Stimulated activated CD4-positive, alpha-beta T cell treated with anti-CD3 and anti-CD28 coated beads, TNF-alpha, amount 100 ng/mL, for 24 hours (primary cell): ENCODE results near the gene CSTPP1.
"Not testable (repeated sequence)": the region's sequence is repeated elsewhere in the genome, so short reads cannot be mapped to it uniquely, and the experiment has no call there.

Source experiments
- DNase-seq, 3 experiments: peaks; one replicate each; pipeline ENCODE4 v3.0.0-alpha.2; 2020; ENCODE audit warnings: low read depth in 3 of 3

CSTPP1 gene

GRCh38 chr11:46952553-46952952, 16.0 kb downstream of the CSTPP1 start:
- DNase-seq: no peak

GRCh38 chr11:46953093-46953492, 16.5 kb downstream of the CSTPP1 start:
- no peak for DNase-seq

- no peak for DNase-seq
These were observed 22.2 kb downstream of the CSTPP1 start for GRCh38 chr11:46958777-46959176.

GRCh38 chr11:46961041-46961440, 24.5 kb downstream of the CSTPP1 start:
- no peak for DNase-seq

GRCh38 chr11:46961886-46962285, 25.3 kb downstream of the CSTPP1 start:
- DNase-seq: not testable (repeated sequence)

- DNase-seq: no peak
These were observed 27.3 kb downstream of the CSTPP1 start for GRCh38 chr11:46963844-46964243.

- no peak for DNase-seq
These were observed 30.2 kb downstream of the CSTPP1 start for GRCh38 chr11:46966773-46967172.

- no peak for DNase-seq
These were observed 31.4 kb downstream of the CSTPP1 start for GRCh38 chr11:46967962-46968361.

GRCh38 chr11:46969379-46969778, 32.8 kb downstream of the CSTPP1 start:
- DNase-seq: no peak

GRCh38 chr11:46970913-46971625, 34.5 kb downstream of the CSTPP1 start:
- no peak for DNase-seq

GRCh38 chr11:46972343-46972742, 35.8 kb downstream of the CSTPP1 start:
- no peak for DNase-seq

GRCh38 chr11:46972821-46973220, 36.3 kb downstream of the CSTPP1 start:
- no peak for DNase-seq

GRCh38 chr11:46976182-46976854, 39.8 kb downstream of the CSTPP1 start:
- DNase-seq: no peak

- no peak for DNase-seq
These were observed 40.7 kb downstream of the CSTPP1 start for GRCh38 chr11:46977038-46977813.

- no peak for DNase-seq
These were observed 41.5 kb downstream of the CSTPP1 start for GRCh38 chr11:46978005-46978491.

- no peak for DNase-seq
These were observed 42.8 kb downstream of the CSTPP1 start for GRCh38 chr11:46979358-46979757.

GRCh38 chr11:46981436-46981835, 44.9 kb downstream of the CSTPP1 start:
- no peak for DNase-seq

- DNase-seq: no peak
These were observed 46.4 kb downstream of the CSTPP1 start for GRCh38 chr11:46982797-46983452.

GRCh38 chr11:46983598-46983997, 47.0 kb downstream of the CSTPP1 start:
- no peak for DNase-seq

GRCh38 chr11:46984548-46984947, 48.0 kb downstream of the CSTPP1 start:
- no peak for DNase-seq

GRCh38 chr11:46984987-46985386, 48.4 kb downstream of the CSTPP1 start:
- no peak for DNase-seq

- no peak for DNase-seq
These were observed 50.6 kb downstream of the CSTPP1 start for GRCh38 chr11:46987183-46987582.
